ENCODE measurements around the gene KCNK3.
"Not testable (repeated sequence)": the region's sequence is repeated elsewhere in the genome, so short reads cannot be mapped to it uniquely, and the experiment has no call there.

DNA sequence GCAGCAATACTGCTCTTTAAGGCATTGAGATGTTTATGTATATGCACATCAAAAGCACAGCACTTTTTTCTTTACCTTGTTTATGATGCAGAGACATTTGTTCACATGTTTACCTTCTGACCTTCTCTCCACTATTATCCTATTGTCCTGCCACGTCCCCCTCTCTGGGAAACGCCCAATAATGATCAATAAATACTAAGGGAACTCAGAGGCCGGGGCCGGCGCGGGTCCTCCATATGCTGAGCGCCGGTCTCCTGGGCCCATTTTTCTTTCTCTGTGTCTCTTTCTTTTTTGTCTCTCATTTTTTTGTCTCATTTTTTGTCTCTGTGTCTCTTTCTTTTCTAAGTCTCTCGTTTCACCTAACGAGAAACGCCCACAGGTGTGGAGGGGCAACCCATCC is 57.9 kb downstream of the KCNK3 start:
- TF ChIP-seq, protein P1, sequence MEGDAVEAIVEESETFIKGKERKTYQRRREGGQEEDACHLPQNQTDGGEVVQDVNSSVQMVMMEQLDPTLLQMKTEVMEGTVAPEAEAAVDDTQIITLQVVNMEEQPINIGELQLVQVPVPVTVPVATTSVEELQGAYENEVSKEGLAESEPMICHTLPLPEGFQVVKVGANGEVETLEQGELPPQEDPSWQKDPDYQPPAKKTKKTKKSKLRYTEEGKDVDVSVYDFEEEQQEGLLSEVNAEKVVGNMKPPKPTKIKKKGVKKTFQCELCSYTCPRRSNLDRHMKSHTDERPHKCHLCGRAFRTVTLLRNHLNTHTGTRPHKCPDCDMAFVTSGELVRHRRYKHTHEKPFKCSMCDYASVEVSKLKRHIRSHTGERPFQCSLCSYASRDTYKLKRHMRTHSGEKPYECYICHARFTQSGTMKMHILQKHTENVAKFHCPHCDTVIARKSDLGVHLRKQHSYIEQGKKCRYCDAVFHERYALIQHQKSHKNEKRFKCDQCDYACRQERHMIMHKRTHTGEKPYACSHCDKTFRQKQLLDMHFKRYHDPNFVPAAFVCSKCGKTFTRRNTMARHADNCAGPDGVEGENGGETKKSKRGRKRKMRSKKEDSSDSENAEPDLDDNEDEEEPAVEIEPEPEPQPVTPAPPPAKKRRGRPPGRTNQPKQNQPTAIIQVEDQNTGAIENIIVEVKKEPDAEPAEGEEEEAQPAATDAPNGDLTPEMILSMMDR (IDR thresholded peaks at IDR 0.05): not testable (repeated sequence)
- TF ChIP-seq EZH2 (IDR thresholded peaks at IDR 0.05; ENCODE audit: borderline replicate concordance, insufficient read depth, low read depth, low read length, poor library complexity, severe bottlenecking): not testable (repeated sequence)

Data from B cell (primary cell).